Hepatocyte (in vitro differentiated cells): Measurements from ENCODE around the gene PHACTR1.

Source experiments
- CTCF ChIP-seq: fragments of 200-600 bp; sonication (generic); IDR thresholded peaks from 2 replicates; pipeline ENCODE4 v1.5.1; 2016; ENCODE audit warnings: antibody characterized with exemption, mild to moderate bottlenecking; ENCODE audit not compliant: poor library complexity
- EZH2 ChIP-seq: fragments of 200-600 bp; sonication (generic); IDR thresholded peaks from 2 replicates; pipeline ENCODE4 v1.6.1; 2016; ENCODE audit warnings: antibody characterized with exemption, mild to moderate bottlenecking, borderline replicate concordance

- no peak for TF ChIP-seq CTCF
- TF ChIP-seq EZH2 = no peak
These were observed 186.7 kb downstream of the PHACTR1 start for GRCh38 chr6:12903246-12903645.
